GM13976 (cell line): ENCODE results near the gene FAM107B.

ENCODE experiments used
- DNase-seq: peaks from one replicate; pipeline ENCODE4 v3.0.0; 2012; ENCODE audit warnings: low spot score
- in situ Hi-C: fragments of 300-500 bp; cut with MboI; formaldehyde crosslinking; loops from one replicate; pipeline ENCODE4 v1.12.0; 2022; ENCODE audit warnings: low sequenced_read_pairs, mixed read lengths, inconsistent platforms; ENCODE audit not compliant: unreplicated experiment
- TF ChIP-seq, protein P1 (sequence below): IDR thresholded peaks from 2 replicates; pipeline ENCODE4 v1.5.1; 2012; ENCODE audit warnings: borderline replicate concordance, mild to moderate bottlenecking; ENCODE audit not compliant: insufficient read depth; ENCODE audit errors: extremely low read depth, missing control alignments, control extremely low read depth

Gene FAM107B

DNA sequence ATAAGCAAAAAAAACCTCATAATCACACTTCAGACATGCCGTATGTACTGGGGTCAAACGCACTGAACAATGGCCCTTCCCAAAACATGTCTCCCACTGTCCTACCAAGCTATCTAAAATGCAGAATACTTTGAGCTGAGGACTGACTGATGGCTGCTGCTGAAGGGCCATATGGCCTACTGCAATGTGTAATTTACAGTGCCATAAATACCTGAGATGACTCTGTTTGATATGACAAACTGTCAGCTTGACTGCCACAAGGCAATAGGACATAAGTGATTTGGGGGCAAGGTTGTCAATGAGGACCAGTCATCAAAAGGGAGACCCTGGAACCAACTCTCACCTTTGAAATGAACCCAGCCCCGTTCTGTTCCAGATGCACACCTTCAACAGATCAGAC lies 256.5 kb downstream of the FAM107B start:
- TF ChIP-seq, protein P1, sequence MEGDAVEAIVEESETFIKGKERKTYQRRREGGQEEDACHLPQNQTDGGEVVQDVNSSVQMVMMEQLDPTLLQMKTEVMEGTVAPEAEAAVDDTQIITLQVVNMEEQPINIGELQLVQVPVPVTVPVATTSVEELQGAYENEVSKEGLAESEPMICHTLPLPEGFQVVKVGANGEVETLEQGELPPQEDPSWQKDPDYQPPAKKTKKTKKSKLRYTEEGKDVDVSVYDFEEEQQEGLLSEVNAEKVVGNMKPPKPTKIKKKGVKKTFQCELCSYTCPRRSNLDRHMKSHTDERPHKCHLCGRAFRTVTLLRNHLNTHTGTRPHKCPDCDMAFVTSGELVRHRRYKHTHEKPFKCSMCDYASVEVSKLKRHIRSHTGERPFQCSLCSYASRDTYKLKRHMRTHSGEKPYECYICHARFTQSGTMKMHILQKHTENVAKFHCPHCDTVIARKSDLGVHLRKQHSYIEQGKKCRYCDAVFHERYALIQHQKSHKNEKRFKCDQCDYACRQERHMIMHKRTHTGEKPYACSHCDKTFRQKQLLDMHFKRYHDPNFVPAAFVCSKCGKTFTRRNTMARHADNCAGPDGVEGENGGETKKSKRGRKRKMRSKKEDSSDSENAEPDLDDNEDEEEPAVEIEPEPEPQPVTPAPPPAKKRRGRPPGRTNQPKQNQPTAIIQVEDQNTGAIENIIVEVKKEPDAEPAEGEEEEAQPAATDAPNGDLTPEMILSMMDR, result no peak
- in situ Hi-C loops, result loop anchor here (25.0 kb wide), 1 partner anchor 444 kb away; the partner anchor contains the start of genes DCLRE1C and MEIG1
- no peak for DNase-seq

DNA sequence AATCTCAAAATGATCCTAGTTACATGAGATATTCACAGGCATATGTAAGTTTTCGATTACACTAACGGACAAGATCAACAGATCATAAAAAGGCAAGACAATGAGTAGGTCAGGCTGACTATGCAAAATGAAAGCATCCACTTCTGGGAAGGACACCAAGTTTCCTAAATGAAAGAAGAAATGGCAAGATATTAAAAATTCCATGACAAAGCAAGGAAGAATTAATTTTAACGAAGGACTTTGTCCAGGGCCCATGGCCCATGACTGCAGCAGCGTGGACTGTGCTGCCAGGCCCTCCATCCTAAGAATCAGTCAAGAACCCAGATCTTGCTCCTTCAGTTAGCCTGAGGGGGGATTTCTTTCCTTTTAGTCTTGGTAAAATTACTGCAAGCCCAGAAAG lies 261.6 kb downstream of the FAM107B start:
- in situ Hi-C loops, result loop anchor here (25.0 kb wide), 1 partner anchor 449 kb away; the partner anchor contains the start of genes DCLRE1C and MEIG1
- no peak for DNase-seq
- TF ChIP-seq, protein P1, result no peak

DNA sequence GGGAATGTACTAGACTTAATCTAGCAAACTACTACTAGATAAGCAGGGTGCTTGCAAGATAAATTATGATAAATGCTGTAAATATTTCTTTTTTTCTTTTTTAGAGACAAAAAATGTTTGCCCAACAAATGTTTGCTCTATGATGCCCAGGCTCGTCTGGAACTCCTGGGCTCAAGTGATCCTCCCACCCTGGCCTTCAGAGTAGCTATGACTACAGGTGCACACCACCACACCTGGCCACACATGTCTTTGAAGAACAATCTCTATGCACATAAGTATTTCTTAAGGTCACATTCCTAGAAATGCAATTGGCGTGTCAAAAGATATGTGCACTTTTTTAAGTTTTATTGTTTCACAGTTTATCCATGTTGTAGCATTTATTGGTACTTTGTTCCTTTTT lies 264.4 kb downstream of the FAM107B start:
- TF ChIP-seq, protein P1, result no peak
- in situ Hi-C loops, result loop anchor here (25.0 kb wide), 1 partner anchor 452 kb away; the partner anchor contains the start of genes DCLRE1C and MEIG1
- DNase-seq, result no peak

DNA sequence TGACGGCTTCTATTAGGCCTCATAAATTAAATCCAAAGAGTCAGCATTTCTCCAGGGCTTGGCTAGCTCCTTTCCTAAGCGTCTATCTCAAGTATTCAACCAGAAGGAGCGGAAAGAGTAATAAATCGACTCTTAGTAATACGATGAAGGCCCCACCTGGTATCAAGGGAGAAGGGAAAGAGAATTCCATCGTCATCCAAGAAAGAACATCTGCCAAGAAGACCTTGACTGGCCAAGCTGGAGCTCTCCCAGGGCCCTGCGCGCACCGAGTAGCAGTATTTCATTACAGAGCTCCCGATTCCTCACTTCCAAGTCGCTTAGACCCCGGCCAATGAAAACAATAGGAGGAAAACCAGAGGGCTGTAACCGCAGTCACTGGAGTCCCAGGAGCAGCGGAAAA lies 266.0 kb downstream of the FAM107B start:
- in situ Hi-C loops, result loop anchor here (25.0 kb wide), 1 partner anchor 454 kb away; the partner anchor contains the start of genes DCLRE1C and MEIG1
- DNase-seq, result no peak
- TF ChIP-seq, protein P1, result no peak

DNA sequence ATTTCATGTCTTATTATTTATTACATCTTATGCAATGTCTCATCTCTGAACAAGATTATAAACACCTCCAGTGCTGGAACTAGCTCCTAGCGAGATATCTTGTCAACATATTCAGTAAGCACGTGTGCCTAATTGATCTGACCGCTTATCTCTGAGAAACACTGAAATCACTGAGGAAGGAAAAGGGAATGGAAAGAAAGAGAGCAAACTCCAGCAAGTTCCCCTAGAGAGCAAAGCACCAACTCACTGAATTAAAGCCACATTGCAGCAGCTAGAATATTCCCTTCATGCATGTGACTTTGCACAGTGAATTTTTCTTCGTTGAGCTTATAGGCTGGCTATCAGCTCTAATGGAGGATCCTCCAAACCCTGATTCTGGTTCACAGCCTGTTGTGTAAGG lies 266.9 kb downstream of the FAM107B start:
- no peak for DNase-seq
- in situ Hi-C loops, result loop anchor here (25.0 kb wide), 1 partner anchor 455 kb away; the partner anchor contains the start of genes DCLRE1C and MEIG1
- TF ChIP-seq, protein P1, result no peak

DNA sequence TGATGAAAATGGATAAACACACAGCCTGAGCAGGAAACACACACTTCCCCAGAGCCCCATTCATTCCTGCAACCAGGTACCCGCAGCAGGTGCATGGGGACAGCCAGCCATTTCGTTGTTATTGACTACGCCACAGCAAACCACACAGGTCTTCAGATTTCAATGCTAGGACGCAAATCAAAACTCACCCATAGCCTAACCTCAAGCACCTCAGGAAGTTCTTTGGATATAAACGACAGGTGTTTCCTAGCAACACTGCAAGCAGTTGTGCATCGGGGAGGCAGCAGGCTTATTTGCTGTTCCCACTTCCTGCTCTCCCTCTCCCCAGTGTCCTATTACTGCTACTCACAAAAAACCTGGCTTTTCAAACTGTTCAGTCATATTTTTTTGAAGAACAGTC lies 267.5 kb downstream of the FAM107B start:
- in situ Hi-C loops, result loop anchor here (25.0 kb wide), 1 partner anchor 455 kb away; the partner anchor contains the start of genes DCLRE1C and MEIG1
- DNase-seq, result no peak
- TF ChIP-seq, protein P1, result no peak

DNA sequence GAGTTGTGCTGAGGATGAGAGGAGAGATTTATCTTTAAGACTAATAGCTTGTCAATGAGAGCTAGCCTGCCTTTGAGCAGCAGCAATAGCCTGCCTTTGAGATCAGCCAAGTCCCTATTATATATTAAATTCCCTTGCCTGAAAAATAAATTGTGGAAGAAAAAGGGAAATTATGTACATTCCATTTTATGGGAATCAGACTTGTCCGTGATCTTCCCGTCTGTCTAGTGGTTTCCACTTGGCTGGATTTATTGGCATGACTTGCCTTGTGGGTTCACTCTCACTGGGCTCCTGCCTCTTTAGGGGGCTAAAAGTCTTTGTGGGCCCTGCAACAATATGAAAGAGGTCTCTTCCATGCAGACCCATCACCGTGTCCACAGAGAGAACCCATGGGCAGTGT lies 272.3 kb downstream of the FAM107B start:
- no peak for DNase-seq
- TF ChIP-seq, protein P1, result no peak
- in situ Hi-C loops, result loop anchor here (25.0 kb wide), 1 partner anchor 460 kb away; the partner anchor contains the start of genes DCLRE1C and MEIG1
